HUES64 (cell line): Measurements from ENCODE around the gene NEDD8.

ENCODE experiments used
- H3K27ac ChIP-seq: 2 replicates; pipeline ENCODE4 v1.7.0; 2013; ENCODE audit warnings: low read depth, low read length, inconsistent platforms
- H3K27me3 ChIP-seq: 2 replicates; pipeline ENCODE4 v1.6.1; 2013; ENCODE audit warnings: mild to moderate bottlenecking, low read length; ENCODE audit not compliant: insufficient read depth
- H3K36me3 ChIP-seq: 2 replicates; pipeline ENCODE4 v1.6.1; 2013; ENCODE audit warnings: mild to moderate bottlenecking, low read length; ENCODE audit not compliant: insufficient read depth
- H3K4me1 ChIP-seq: 2 replicates; pipeline ENCODE4 v1.6.1; 2013; ENCODE audit warnings: mild to moderate bottlenecking, low read length, moderate library complexity; ENCODE audit not compliant: insufficient read depth
- H3K4me3 ChIP-seq: 2 replicates; pipeline ENCODE4 v1.5.1; 2013; ENCODE audit warnings: mild to moderate bottlenecking, low read length, moderate library complexity
- H3K9ac ChIP-seq: 2 replicates; pipeline ENCODE4 v1.6.1; 2013; ENCODE audit warnings: mild to moderate bottlenecking, low read depth, low read length
- H3K9me3 ChIP-seq: 2 replicates; pipeline ENCODE4 v1.6.1; 2013; ENCODE audit warnings: low read depth, low read length; ENCODE audit not compliant: insufficient read depth
- WGBS: fragments of 150-250, 120-280 bp; methylation state at CpG from one replicate; pipeline ENCODE4 v1.1.7; 2013; ENCODE audit warnings: missing lambda C conversion rate; 5-methylcytosine and 5-hydroxymethylcytosine counted together

Gene NEDD8

GRCh38 chr14:24262821-24263733 lies 30.9 kb upstream of the NEDD8 start, which contains the start of gene TGM1:
TGM1 (minus strand) TSS chr14:24263177; CDS start chr14:24262352, 825 bp downstream.
- Histone ChIP-seq H3K9ac (no peak within 1 kb of the TSS), H3K9me3 (no peaks in the 10 kb centered on the region)
- 78% methylated on average over 14 of the region's 14 CpGs for WGBS

DNA sequence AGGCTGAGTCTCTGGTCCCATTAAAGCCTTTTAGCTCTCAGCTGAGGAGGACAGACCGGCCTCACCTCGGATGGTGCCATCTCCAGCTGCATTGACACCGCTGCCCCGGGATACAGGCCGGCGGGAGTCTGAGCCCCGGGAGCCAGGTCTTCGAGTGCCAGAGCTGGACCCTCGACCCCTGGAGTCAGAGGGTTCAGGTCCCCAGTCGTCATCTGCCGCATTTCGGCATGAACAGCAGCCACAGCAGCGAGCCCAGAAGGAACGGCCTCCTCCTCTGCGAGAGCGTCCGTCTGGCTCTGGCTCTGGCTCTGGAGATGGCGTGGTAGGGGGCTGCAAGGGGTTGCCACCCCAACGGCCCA lies 29.8 kb upstream of the NEDD8 start:
- WGBS, result 93% methylated on average over 19 of the region's 19 CpGs
- no peaks in the 10 kb centered on the region for H3K9me3 ChIP-seq
- no peaks in the 10 kb centered on the region for H3K27me3 ChIP-seq
- H3K4me3 ChIP-seq, result no peak overlapping the region
- no peak overlapping the region for H3K27ac ChIP-seq
- no peaks in the 10 kb centered on the region for H3K4me1 ChIP-seq
- H3K36me3 ChIP-seq, result peaks cover 5% of the 10 kb centered on the region; the same call in 1 of the 2 replicates
- no peak overlapping the region for H3K9ac ChIP-seq

More at GRCh38 chr14:24262821-24263733, 30.9 kb upstream of the NEDD8 start, which contains the start of gene TGM1:
- H3K27me3 ChIP-seq, result no peaks in the 10 kb centered on the region
- H3K4me1 ChIP-seq, result no peaks in the 10 kb centered on the region
- H3K36me3 ChIP-seq, result peaks cover 11% of the 10 kb centered on the region; the same call in 1 of the 2 replicates
- H3K4me3 ChIP-seq, result no peak within 1 kb of the TSS
- H3K27ac ChIP-seq, result no peak within 1 kb of the TSS

GRCh38 chr14:24261256-24261968 lies 29.2 kb upstream of the NEDD8 start:
- Histone ChIP-seq H3K27ac (no peak overlapping the region), H3K4me3 (no peak overlapping the region), H3K36me3 (0 out of 2 replicates have a peak, but pooled peaks cover under 1% of the 10 kb centered on the region), H3K27me3 (no peaks in the 10 kb centered on the region), H3K9me3 (no peaks in the 10 kb centered on the region), H3K4me1 (no peaks in the 10 kb centered on the region), H3K9ac (no peak overlapping the region)
- 94% methylated on average over 20 of the region's 20 CpGs for WGBS

DNA sequence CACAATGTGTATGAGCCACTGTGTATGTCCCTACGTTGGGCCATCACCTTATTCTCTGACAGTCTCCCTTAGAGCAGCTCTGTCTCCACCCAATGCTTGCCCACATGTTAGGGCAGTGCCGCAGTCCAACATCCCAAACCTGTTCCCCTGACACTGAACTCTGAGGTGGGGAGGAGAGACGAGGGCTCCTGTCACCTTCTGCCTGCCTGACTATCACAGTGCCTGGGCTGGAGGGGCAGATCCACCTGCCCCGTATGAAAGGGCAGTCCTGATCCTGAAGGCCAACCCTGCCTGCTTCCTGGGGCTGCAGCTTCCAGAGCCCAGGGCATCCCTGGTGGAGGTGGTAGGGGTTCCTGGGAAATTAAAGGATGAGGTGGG lies 28.6 kb upstream of the NEDD8 start:
- H3K9ac ChIP-seq, result no peak overlapping the region
- no peaks in the 10 kb centered on the region for H3K27me3 ChIP-seq
- no peaks in the 10 kb centered on the region for H3K36me3 ChIP-seq
- no peaks in the 10 kb centered on the region for H3K4me1 ChIP-seq
- H3K27ac ChIP-seq, result no peak overlapping the region
- no peaks in the 10 kb centered on the region for H3K9me3 ChIP-seq
- WGBS, result 83% methylated on average over 4 of the region's 4 CpGs
- H3K4me3 ChIP-seq, result no peak overlapping the region

GRCh38 chr14:24260026-24260779 lies 28.0 kb upstream of the NEDD8 start:
- Histone ChIP-seq H3K27ac (no peak overlapping the region), H3K36me3 (no peaks in the 10 kb centered on the region), H3K4me1 (no peaks in the 10 kb centered on the region), H3K9ac (no peak overlapping the region), H3K27me3 (no peaks in the 10 kb centered on the region), H3K9me3 (no peaks in the 10 kb centered on the region), H3K4me3 (no peak overlapping the region)
- WGBS, result 93% methylated on average over 16 of the region's 16 CpGs

DNA sequence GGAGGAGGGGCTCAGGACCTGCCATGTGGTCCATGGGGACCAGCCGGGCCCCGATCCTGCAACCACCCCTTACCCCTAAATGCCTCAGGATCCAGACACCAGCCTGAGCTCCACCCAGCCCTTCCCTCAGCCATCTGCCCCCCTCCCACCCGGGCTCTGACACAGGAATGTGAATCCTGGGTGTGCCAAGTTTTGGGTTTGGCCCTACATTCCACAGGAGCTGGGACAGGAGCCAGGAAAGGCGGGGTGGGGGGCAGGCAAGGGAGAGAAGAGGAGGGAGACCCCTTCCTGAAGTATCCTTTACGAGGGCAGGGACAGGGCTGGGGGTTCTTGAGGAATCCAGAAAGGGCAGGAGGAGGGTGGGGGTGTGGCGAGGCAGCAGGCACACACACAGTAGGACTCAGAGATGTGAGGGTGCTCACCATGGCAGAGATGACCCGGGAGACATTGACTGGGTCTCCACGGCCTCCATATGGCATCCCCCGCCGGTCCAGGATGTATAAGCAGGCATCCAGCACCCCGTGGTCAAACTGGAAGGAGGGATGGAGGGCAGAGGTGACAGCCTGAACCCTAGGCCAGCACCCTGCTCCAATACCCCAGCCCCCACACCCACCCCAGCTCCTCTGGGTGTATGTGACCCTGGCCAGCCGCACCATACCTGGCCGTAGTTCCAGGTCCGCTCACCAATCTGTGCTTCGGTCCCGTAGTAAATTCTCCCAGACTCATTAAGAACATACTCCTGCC lies 27.3 kb upstream of the NEDD8 start:
- WGBS, result 93% methylated on average over 16 of the region's 16 CpGs
- H3K4me1 ChIP-seq, result no peaks in the 10 kb centered on the region
- no peak overlapping the region for H3K4me3 ChIP-seq
- no peak overlapping the region for H3K9ac ChIP-seq
- H3K9me3 ChIP-seq, result no peaks in the 10 kb centered on the region
- no peak overlapping the region for H3K27ac ChIP-seq
- H3K27me3 ChIP-seq, result no peaks in the 10 kb centered on the region
- H3K36me3 ChIP-seq, result no peaks in the 10 kb centered on the region

DNA sequence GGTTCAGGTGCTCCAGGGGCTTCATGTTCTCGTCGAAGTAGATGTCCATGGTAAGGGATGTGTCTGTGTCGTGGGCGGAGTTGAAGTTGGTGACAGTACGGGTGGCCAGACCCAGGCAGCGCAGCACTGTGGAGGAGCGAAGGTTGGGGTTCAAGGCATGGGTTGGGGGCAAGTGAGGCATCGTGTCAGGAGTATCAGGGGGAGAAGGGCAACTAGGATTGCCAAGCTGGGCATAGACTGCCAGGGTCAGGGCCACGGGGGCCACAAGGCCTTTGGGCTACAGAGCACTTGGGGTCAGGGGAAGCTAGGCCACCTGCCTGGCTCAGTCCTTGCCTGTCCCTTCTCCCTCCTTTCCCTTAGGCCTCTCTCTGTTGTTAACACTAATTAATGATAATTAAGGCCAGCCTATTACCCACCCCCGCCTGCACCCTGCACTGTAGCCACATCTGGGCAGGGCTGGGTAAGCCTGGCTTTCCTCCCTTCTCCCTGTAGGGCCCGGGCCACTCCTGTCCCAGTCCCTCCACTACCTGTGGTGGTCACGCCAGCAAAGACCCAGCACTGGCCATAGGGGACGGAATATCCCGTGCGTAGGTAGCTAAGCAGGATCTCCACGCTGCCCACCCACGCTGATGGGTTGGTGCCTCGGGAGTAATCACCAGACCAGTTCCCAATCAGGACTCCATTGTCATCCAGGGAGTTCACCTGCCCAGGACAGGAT lies 26.5 kb upstream of the NEDD8 start:
- Histone ChIP-seq H3K9ac (no peak overlapping the region), H3K27me3 (no peaks in the 10 kb centered on the region), H3K27ac (no peak overlapping the region), H3K36me3 (no peaks in the 10 kb centered on the region), H3K4me1 (no peaks in the 10 kb centered on the region), H3K4me3 (no peak overlapping the region), H3K9me3 (no peaks in the 10 kb centered on the region)
- 92% methylated on average over 18 of the region's 18 CpGs for WGBS

DNA sequence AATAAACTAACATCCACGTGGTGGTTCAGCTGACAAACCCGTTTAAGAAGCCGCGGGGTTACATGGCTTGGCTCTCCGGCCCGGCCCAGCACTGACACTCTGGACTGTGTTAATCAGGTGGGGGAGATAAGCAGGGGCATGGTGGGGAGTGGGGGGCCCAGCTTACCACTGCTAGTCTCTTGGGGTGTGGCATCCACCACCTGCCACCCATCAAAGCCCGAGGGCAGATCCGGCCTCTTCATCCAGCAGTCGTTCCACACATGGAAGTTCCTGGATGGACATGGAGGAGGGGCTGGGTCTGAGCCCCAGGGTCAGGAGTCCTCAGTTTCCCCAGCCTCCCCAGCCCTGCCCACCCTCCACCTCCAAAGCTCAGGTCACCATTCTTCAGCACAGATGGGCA lies 26.0 kb upstream of the NEDD8 start:
- Histone ChIP-seq H3K9ac (no peak overlapping the region), H3K9me3 (no peaks in the 10 kb centered on the region), H3K27ac (no peak overlapping the region), H3K4me1 (no peaks in the 10 kb centered on the region), H3K4me3 (no peak overlapping the region), H3K27me3 (no peaks in the 10 kb centered on the region), H3K36me3 (no peaks in the 10 kb centered on the region)
- 95% methylated on average over 9 of the region's 9 CpGs for WGBS

DNA sequence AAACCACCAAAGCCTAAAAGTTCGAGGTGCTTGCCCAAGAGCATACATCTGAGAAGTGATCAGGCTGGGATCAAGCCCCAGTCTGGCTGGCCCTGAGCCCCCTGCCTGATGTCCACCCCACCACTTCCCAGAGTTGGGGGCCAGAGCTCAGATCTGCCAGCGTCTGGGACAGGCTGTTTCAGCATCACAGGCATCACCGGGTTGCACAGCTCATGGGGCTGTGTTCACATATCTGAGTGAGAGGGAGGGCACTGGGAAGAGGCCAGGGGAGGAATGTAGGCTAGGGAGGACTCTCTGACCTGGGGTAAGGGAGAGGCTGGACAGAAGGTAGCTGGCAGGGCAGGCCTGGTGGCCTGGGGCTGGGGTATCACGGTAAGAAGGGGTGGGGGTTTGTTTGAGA lies 24.8 kb upstream of the NEDD8 start:
- no peaks in the 10 kb centered on the region for H3K27me3 ChIP-seq
- no peak overlapping the region for H3K4me3 ChIP-seq
- no peaks in the 10 kb centered on the region for H3K36me3 ChIP-seq
- no peak overlapping the region for H3K27ac ChIP-seq
- 89% methylated on average over 4 of the region's 4 CpGs for WGBS
- H3K9ac ChIP-seq, result no peak overlapping the region
- H3K4me1 ChIP-seq, result no peaks in the 10 kb centered on the region
- H3K9me3 ChIP-seq, result no peaks in the 10 kb centered on the region
